Stimulated activated CD8-positive, alpha-beta memory T cell treated with anti-CD3 and anti-CD28 coated beads, Interleukin-4, amount 100 ng/mL, for 4 hours (primary cell): Measurements from ENCODE around the gene NAALADL2.
"Not testable (repeated sequence)": the region's sequence is repeated elsewhere in the genome, so short reads cannot be mapped to it uniquely, and the experiment has no call there.

Experiments
- DNase-seq, 2 donors: peaks; one replicate each; pipeline ENCODE4 v3.0.0-alpha.2; 2020; ENCODE audit warnings: low read depth in 2 of 2, low spot score in 1 of 2

NAALADL2 gene

DNA sequence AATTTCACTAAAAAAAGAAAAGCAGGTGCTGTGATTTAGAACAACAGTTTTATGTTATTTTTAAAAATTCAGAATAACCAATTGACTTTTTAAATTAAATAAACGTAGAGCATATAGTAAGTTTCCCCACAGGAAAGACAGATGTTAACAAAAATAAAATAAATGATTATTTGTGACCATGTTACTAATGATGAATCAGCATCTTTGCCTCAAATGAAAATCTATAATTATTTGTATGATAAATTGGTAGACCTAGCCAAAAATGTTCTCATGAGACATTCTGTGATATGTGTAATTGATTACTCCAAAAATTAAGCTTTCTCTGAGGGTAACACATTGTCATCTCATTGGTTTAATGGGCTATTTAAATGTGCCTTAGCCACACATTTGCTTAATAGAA, 948.0 kb downstream of the NAALADL2 start:
- DNase-seq, result no peak

DNA sequence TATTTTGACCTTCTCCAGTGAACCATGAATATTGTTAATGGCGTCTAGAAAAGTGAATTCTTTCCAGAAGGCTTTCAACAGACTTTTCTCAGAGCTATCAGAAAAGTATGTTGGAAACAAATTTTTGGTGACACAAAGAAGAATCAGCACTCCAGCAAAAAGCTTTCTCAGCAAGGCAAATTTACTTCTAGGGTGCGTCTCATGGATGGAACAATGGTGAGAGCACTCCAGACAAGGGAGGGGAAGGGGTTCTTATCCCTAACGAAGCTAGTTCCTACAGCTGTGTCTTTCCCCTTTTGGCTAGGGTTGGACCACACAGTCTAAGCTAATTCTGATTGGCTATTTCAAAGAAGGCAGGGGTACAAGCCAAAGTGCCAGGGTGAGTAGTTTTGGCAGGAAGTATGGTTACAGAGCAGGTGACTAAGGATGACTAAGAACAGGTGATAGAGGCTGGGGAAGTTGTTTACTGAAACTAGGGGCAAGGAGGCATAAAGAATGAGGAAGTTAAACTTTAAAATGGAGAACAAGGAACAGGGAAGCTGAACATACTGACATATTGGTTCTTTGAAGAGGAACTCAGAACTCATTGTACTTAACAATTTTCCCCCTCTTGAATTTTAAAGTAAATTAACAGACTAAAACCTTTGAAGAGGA, 959.8 kb downstream of the NAALADL2 start:
- DNase-seq, result no peak

DNA sequence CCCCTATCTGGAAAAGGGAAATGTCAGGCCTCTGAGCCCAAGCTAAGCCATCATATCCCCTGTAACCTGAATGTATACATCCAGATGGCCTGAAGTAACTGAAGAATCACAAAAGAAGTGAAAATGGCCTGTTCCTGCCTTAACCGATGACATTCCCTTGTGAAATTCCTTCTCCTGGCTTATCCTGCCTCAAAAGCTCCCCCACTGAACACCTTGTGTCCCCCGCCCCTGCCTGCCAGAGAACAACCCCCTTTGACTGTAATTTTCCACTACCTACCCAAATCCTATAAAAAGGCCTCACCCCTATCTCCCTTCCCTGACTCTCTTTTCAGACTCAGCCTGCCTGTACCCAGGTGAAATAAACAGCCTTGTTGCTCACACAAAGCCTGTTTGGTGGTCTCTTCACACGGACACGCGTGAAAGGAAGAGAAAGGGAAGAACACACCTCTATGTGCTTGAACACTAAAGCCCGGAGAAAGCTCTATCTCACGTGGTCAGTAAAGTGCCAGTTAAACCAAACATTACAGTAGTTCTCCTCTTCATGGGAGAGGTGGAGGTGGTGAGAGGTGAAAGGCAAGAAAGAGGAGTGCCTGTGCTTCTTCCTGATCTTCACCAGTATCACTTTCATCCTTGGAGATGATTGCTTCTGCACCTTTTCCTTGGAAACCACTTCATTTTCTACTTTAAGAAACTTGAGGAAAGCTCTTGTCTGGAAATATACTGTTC, 963.8 kb downstream of the NAALADL2 start:
- not testable (repeated sequence) for DNase-seq

DNA sequence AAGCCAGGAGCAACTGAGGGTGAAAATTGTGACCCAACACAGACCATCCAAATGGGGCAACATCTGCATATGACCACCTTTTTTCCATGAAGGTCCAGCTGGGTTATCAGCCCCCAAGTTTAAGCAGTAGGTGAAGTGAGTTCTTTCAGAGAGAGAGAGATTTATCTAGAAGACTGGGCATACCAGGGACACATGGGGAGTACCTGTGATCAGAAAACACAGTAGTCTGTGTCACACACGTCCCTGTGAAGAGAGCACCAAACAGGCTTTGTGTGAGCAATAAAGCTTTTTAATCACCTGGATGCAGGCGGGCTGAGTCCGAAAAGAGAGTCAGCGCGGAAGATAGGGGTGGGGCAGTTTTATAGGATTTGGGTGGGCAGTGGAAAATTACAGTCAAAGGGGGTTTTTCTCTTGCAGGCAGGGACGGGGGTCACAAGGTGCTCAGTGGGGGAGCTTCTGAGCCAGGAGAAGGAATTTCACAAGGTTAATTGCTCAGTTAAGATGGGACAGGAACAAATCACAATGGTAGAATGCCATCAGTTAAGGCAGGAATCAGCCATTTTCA, 966.0 kb downstream of the NAALADL2 start:
- DNase-seq, result not testable (repeated sequence)

DNA sequence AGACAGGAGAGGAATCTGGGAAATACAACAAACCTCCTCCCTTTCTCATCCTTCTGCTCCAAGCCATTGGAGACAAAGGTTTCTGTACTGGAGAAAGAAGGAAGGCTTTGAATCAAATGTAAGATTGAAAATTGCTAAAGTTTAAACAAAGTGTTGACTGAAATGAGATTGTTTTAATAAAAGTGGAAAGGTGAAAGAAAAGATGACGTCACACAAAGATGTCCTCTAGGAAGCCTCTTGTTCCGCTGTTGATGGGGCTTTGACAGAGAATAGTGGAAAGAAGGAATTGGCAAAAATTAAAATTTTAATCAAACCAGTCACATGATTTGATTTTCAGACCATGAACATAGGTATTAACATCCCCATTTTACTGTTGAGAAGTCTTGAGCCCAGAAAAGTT, 967.6 kb downstream of the NAALADL2 start:
- no peak for DNase-seq

DNA sequence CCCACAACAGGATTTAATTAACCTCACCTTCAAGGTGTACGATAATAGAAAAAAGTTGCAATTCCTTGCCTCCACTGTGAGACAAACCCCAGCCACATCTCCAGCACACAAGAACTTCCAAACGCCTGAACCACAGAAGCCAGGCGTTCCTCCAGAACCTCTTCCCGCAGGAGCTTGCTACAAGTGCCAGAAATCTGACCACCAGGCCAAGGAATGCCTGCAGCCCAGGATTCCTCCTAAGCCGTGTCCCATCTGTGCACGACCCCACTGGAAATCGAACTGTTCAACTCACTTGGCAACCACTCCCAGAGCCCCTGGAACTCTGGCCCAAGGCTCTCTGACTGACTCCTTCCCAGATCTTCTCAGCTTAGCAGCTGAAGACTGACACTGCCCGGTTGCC, 970.7 kb downstream of the NAALADL2 start:
- not testable (repeated sequence) for DNase-seq

DNA sequence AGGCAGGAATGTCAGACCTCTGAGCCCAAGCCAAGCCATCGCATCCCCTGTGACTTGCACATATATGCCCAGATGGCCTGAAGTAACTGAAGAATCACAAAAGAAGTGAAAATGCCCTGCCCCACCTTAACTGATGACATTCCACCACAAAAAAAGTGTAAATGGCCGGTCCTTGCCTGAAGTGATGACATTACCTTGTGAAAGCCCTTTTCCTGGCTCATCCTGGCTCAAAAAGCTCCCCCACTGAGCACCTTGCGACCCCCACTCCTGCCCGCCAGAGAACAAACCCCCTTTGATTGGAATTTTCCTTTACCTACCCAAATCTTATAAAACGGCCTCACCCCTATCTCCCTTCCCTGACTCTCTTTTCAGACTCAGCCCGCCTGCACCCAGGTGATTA, 976.6 kb downstream of the NAALADL2 start:
- not testable (repeated sequence) for DNase-seq

DNA sequence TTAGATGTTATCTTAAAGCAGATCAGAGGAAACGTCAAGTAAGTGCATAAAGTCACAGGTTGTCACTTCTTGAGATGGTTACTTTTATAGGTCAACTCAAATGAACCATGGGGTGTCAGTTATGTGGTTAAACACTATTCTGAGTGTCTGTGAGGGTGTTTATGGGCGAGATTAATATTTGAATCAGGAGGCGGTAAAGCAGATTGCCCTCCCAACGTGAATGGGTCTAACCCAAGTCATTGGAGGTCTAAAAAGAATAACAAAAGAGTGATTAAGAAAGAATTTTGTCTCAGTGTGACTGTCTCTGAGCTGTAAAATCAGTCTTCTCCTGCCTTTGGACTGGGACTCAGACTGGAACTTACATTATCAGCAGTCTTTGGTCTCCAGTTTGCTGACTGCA, 977.5 kb downstream of the NAALADL2 start:
- no peak for DNase-seq

DNA sequence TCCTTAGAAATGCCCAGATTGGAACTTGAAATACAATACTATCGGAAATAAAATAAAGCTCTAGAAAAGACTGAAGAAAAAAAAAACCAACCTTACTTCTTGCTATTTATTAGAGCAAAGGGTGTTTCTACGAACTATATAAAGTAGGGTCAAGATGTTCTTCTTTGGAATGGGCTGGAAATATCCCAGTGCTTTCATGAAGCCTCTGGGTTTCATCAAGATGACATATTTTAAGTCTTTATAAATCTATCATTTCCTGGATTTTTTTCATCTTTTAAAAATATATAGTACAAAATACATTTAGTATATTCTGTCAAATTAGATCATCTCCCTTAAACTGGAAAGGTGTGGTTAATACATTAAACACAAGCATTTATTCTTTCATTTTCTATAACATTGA, 978.8 kb downstream of the NAALADL2 start:
- no peak for DNase-seq

DNA sequence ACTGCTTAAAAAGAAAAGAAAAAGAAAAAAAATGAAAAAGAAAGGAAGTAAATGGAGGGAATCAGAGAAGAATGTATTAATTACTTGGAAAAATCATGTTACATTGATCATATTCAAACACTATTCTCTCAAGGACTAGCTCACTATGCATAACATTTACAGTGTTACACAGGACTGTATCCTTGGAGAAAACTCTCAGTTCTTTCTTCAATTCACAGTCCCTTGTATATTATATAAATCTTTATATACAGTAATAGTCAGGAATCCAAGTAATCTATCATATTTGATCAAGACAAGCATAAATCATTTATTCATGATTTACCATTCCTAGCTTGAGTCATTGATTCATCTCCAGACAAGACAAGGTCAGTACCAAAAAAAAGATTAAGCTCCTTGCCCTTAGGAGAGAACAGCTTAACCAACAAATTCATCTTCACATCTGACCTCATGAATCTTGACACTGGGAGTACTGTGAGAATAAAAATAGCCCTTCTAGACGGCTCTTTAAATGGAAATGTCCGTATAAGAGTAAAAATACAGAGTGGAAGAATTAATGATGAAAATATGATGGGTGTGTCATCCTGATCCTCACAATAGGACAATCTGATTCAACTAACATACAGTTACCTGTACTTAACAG, 980.4 kb downstream of the NAALADL2 start:
- no peak for DNase-seq

DNA sequence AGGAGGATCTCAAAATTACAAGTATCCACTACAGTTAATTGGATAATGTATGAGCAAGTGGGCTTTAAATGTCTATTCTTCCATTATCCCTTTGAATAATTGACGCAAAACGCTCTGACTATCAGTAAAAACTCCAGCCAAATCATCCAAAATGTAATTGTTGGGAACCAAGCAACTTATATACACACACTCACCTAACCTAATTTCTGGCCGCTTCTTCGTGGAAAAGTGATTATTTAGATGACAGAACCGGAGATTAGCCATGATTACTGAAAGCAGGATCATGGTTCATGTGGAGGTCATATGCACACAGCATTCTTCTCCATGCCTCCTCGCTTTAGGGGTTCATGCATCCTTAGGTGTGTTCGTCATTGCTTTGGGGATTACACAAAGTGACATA, 992.4 kb downstream of the NAALADL2 start:
- DNase-seq, result no peak

DNA sequence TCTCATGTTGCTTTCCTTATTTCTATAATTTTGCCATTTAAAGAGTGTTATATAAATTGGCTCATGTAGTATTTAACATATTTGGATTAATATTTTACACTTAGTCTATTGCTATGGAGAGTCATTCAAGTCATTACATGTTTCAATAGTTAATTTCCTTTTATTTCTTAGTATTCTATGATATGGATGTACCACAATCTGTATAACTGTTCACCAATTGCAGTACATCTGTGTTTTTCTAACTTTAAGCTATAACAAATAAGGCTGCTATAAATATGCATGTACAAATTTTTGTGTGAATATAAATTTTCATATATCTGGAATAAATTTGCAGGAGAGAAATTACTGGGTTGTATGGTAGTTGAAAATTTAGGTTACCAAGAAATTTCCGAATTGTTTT, 993.4 kb downstream of the NAALADL2 start:
- DNase-seq, result no peak

DNA sequence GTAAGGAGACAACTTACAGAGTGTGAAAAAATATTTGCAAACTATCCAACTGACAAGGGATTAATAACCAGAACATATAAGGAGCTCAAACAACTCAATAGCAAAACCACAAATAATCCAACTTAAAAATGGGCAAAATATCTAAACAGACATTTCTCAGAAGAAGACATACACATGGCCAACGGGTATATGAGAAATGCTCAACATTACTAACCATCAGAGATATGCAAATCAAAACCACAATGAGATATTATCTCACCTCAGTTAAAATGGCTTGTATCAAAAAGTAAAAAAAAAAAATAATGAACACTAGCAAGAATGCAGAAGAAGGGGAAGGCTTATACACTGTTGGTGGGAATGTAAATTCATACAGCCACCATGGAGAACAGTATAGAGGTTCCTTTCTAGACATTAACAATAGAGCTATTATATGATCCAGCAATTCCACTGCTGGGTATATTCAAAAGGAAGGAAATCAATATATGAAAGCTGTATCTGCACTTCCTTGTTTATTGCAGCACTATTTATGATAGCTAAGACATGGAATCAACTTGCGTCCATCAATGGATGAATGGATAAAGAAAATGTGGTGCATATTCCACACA, 998.6 kb downstream of the NAALADL2 start:
- DNase-seq, result no peak
